Measurements from ENCODE around the gene CYS1. TPM values are rescaled to one million over a fixed set of nuclear protein-coding genes. Genes with fewer than 3 reads are reported as not detected.
A peak's percentile ranks its signal among the peaks of the same experiment; 100 is the strongest.

CYS1 gene
- total and polyA plus RNA-seq, 2 of the 13 experiments (the other 11 are each of a cell fraction or from before 2014, with no cell fraction given), result 0.04 TPM; not detected in 1

DNA sequence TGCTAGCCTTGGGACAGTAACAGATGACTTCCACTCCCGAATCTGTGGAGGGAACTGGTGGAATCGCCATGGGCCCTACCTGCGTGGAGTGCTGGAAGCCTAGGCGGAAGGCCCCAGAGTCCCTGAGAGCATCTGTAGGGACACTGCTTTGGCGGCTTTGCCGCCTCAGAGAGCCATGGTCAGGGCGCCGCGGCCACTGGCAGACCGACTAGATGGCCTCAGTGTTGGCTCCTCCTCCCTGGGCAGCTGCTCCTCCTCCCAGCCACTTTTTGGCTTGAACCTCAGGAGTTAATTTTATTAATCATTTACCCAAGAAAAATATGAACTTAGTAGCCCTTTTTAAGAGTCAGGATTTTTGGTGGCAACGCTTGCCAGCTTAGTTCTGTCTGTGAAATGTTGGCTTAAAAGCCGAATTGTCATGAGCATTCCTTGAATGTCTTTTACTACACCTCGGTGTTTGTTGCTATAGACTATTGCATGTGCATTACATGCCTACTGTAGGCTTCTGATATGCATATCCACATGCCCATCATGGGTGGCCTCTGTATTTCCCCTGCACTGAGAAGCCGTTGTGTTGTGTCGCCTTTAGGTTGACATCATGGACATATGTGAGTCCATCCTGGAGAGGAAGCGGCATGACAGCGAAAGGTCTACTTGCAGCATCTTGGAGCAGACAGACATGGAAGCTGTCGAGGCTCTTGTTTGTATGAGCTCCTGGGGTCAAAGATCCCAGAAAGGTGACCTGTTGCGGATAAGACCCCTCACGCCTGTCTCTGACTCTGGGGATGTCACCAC is 34.5 kb downstream of the CYS1 start (continued):
- TF ChIP-seq ZNF136 (CRISPR knock-in tag; IDR thresholded peaks at IDR 0.05; ENCODE audit: low read depth) (0 out of 2 replicates have a peak, but pooled peaks have one; percentile 42), EED (CRISPR knock-in tag; IDR thresholded peaks at IDR 0.05) (0 out of 2 replicates have a peak, but pooled peaks have one; percentile 49), NFATC3 (CRISPR knock-in tag; IDR thresholded peaks at IDR 0.05) (0 out of 2 replicates have a peak, but pooled peaks have one; percentile 32), DRAP1 (CRISPR knock-in tag; IDR thresholded peaks at IDR 0.05) (no peak), IRF9 (CRISPR knock-in tag; IDR thresholded peaks at IDR 0.05; ENCODE audit: borderline replicate concordance) (no peak), ZFX (CRISPR knock-in tag; IDR thresholded peaks at IDR 0.05; ENCODE audit: low read depth) (0 out of 2 replicates have a peak, but pooled peaks have one; percentile 20), ARID5B (CRISPR knock-in tag; IDR thresholded peaks at IDR 0.05) (no peak), ZNF687 (CRISPR knock-in tag; IDR thresholded peaks at IDR 0.05) (peak; percentile 76), ZNF652 (CRISPR knock-in tag; IDR thresholded peaks at IDR 0.05; ENCODE audit: borderline replicate concordance, low read depth) (peak; percentile 84; the same call in 1 of the 2 replicates), KDM2A (CRISPR knock-in tag; IDR thresholded peaks at IDR 0.05; ENCODE audit: borderline replicate concordance, low read depth) (peak; percentile 19; the same call in 1 of the 2 replicates)
- TF ChIP-seq, protein P1, sequence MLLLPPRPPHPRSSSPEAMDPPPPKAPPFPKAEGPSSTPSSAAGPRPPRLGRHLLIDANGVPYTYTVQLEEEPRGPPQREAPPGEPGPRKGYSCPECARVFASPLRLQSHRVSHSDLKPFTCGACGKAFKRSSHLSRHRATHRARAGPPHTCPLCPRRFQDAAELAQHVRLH (CRISPR knock-in tag; IDR thresholded peaks at IDR 0.05; ENCODE audit: borderline replicate concordance, low read depth), result no peak
- TF ChIP-seq, protein P2, sequence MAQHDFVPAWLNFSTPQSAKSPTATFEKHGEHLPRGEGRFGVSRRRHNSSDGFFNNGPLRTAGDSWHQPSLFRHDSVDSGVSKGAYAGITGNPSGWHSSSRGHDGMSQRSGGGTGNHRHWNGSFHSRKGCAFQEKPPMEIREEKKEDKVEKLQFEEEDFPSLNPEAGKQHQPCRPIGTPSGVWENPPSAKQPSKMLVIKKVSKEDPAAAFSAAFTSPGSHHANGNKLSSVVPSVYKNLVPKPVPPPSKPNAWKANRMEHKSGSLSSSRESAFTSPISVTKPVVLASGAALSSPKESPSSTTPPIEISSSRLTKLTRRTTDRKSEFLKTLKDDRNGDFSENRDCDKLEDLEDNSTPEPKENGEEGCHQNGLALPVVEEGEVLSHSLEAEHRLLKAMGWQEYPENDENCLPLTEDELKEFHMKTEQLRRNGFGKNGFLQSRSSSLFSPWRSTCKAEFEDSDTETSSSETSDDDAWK (CRISPR knock-in tag; IDR thresholded peaks at IDR 0.05), result no peak
- TF ChIP-seq, protein P3, sequence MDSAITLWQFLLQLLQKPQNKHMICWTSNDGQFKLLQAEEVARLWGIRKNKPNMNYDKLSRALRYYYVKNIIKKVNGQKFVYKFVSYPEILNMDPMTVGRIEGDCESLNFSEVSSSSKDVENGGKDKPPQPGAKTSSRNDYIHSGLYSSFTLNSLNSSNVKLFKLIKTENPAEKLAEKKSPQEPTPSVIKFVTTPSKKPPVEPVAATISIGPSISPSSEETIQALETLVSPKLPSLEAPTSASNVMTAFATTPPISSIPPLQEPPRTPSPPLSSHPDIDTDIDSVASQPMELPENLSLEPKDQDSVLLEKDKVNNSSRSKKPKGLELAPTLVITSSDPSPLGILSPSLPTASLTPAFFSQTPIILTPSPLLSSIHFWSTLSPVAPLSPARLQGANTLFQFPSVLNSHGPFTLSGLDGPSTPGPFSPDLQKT (CRISPR knock-in tag; IDR thresholded peaks at IDR 0.05; ENCODE audit: borderline replicate concordance), result no peak

Data from HepG2 (cell line).